Measurements from ENCODE around the gene METTL3.

Gene METTL3

GRCh38 chr14:21476523-21476924 is 34.6 kb downstream of the METTL3 start:
- FAIRE-seq, result no peak

GRCh38 chr14:21475767-21476522 is 35.2 kb downstream of the METTL3 start:
- FAIRE-seq, result no peak

- FAIRE-seq, result no peak
Observed at GRCh38 chr14:21467616-21468015, 43.5 kb downstream of the METTL3 start.

GRCh38 chr14:21455912-21456667 is 55.0 kb downstream of the METTL3 start, which contains the start of gene CHD8:
CHD8 (minus strand) TSS chr14:21456123; CDS start chr14:21431643, 24,480 bp downstream.
- peak; percentile 99 for FAIRE-seq

- no peak for FAIRE-seq
Observed at GRCh38 chr14:21455592-21455911, 55.6 kb downstream of the METTL3 start.

GRCh38 chr14:21454843-21455544 is 56.1 kb downstream of the METTL3 start:
- FAIRE-seq, result no peak

GRCh38 chr14:21449899-21450216 is 61.3 kb downstream of the METTL3 start:
- FAIRE-seq, result no peak

Measured in A204.1 (cell line).